GM19099 (cell line): ENCODE data around the gene ZBTB40.

ENCODE experiments used
- POLR2A ChIP-seq: IDR thresholded peaks from 3 replicates; pipeline ENCODE4 v1.6.1; 2011; ENCODE audit warnings: low read depth; ENCODE audit not compliant: insufficient read length; ENCODE audit errors: extremely low read depth

Gene ZBTB40

DNA sequence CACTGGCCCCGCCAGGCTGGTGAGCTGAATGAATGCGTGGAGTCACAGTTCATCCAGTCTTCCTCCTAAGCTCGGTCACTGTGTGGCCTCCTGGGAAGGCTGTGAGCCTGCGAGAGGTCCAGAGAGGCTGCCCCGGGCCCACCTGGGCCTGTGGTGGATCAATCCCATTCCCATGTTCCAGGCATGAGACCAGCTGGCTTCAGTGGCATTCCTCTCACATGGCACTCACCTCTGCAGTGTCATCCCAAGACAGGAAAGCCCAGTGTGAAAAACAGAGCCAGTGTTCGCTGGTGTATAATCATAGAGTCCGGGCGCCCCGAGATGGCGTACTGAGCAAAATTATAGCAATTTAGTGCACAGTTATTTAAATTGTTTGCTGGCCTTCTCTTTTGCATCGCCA lies 74.0 kb downstream of the ZBTB40 start:
- TF ChIP-seq POLR2A: no peak

DNA sequence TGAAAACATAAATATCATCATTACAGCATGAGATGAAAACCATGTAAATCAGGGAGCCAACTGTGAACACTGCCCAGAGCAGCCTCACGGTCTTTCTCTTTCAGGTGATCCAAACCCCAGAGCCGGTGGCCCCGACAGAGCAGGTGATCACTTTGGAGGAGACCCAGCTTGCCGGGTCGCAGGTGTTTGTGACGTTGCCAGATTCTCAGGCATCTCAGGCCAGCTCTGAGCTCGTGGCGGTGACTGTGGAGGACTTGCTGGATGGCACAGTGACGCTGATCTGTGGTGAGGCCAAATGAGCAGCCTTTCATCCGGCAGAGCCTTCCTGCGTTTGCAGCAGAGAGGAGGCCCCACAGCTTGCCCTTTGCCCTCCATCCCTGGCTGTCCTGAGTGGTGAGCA lies 74.4 kb downstream of the ZBTB40 start:
- no peak for TF ChIP-seq POLR2A

- no peak for TF ChIP-seq POLR2A
These were observed 75.0 kb downstream of the ZBTB40 start for GRCh38 chr1:22526677-22527076.

DNA sequence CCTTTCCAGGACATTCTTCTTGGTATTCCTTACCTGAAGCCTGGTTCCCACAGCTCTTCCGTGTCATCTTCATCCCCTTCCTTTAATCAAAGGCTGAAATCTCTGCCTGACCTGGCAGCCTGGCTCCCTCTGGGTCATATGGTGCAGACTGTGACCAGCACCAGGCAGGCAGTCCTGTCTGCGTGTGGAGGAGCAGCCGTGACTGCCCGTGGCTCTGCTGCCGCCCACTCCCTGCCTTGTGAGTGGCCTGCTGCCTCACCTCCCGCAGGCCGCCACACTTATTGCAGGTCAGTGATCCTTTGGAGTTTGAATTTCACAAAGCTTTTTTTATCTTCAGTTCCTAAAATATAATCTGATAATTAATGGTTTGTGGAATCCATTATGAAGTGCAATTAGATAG lies 75.5 kb downstream of the ZBTB40 start:
- no peak for TF ChIP-seq POLR2A

GRCh38 chr1:22527555-22528296 lies 76.1 kb downstream of the ZBTB40 start:
- no peak for TF ChIP-seq POLR2A

DNA sequence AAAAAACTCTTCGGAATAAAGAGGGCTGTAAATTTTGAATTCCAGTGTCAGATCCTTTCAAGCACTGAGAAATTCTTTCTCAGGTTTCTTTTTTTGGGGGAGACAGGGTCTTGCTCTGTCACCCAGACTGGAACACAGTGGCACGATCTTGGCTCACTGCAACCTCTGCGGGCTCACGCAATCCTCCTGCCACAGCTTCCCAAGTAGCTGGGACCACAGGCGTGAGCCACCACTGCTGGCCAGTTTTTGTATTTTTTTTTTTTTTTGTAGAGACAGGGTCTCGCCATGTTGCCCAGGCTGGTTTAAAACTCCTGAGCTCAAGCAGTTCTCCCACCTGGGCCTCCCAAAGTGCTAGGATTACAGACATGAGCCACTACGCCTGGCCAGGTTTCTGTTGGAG lies 76.8 kb downstream of the ZBTB40 start:
- TF ChIP-seq POLR2A: no peak

GRCh38 chr1:22529901-22530621 lies 78.4 kb downstream of the ZBTB40 start:
- TF ChIP-seq POLR2A: no peak

- no peak for TF ChIP-seq POLR2A
These were observed 79.1 kb downstream of the ZBTB40 start for GRCh38 chr1:22530715-22531114.

DNA sequence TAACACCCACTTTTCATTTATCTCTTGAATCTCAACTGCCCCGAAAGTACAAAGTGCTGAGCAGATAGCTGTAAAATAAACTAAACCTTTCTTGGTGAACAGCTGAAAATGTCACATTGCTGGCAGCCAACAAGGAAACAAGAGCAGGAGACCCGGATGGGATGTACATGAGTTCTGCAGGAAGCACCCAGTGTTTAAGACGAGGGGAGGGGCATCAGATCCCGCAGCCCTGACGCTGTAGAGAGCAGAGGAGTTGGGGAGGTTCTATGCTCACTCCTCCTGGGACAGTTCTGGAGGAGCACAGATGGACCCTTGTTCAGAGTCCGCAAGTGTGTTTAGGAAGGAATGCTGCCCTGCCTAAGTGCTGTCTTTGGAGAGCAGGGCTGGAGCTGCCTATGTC lies 79.6 kb downstream of the ZBTB40 start:
- no peak for TF ChIP-seq POLR2A

- no peak for TF ChIP-seq POLR2A
These were observed 81.7 kb downstream of the ZBTB40 start for GRCh38 chr1:22533244-22533895.

DNA sequence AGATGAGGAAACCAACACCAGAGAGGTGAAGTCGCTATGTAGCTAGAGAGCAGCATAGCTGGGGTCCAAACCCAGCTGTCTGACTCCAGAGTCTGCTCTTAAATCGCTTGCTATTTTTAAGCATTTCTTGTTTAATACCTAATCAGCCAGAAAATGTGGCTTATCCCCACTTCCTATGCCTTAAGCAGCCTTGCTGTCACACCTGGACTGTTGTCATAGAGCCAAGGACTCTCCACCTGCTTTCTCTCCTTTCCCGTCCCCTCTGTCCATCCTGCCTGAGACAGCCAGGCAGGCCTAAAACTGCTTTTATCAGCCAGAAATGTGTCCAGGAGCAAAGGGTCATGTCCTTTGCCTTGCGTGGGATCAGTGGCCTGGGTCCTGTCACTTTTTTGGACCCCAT lies 83.3 kb downstream of the ZBTB40 start:
- no peak for TF ChIP-seq POLR2A

GRCh38 chr1:22535399-22535798 lies 83.7 kb downstream of the ZBTB40 start:
- no peak for TF ChIP-seq POLR2A

DNA sequence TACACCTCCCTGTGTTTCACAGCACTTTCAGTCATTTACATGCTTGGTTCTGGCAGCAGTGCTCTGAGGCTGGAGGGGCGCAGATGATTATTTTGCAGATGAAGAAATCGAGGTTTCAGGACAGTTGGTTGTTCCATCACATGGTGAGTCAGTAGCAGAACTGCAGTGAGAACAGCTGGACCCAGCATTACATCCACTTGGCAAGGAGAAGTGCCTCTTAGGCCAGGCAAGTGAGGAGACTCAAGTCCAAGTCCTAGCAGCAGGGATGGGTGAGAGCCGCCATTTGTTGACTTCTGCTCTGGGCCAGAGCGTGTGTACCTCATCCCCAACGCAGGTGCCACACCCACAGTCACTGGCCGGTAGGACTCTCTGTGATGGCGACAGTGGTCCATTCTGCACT lies 84.9 kb downstream of the ZBTB40 start:
- no peak for TF ChIP-seq POLR2A

GRCh38 chr1:22537441-22538139 lies 85.9 kb downstream of the ZBTB40 start:
- no peak for TF ChIP-seq POLR2A

GRCh38 chr1:22539510-22540118 lies 88.0 kb downstream of the ZBTB40 start:
- TF ChIP-seq POLR2A: no peak
